T-helper 9 cell (primary cell): Measurements from ENCODE around the gene RAB31.
"Not testable (repeated sequence)": the region's sequence is repeated elsewhere in the genome, so short reads cannot be mapped to it uniquely, and the experiment has no call there.

Experiments used
- DNase-seq: peaks from one replicate; pipeline ENCODE4 v3.0.0-alpha.2; 2020

The RAB31 gene

GRCh38 chr18:9869715-9870430 is 161.8 kb downstream of the RAB31 start:
- no peak for DNase-seq

- DNase-seq = no peak
Measured at GRCh38 chr18:9870431-9871008, 162.4 kb downstream of the RAB31 start.

- DNase-seq = no peak
Measured at GRCh38 chr18:9871244-9871746, 163.2 kb downstream of the RAB31 start.

GRCh38 chr18:9872823-9873222 is 164.7 kb downstream of the RAB31 start:
- DNase-seq = no peak

GRCh38 chr18:9874728-9875127 is 166.6 kb downstream of the RAB31 start:
- no peak for DNase-seq

- DNase-seq = no peak
Measured at GRCh38 chr18:9876212-9876866, 168.2 kb downstream of the RAB31 start.

- no peak for DNase-seq
Measured at GRCh38 chr18:9876867-9877654, 169.0 kb downstream of the RAB31 start.

- DNase-seq = no peak
Measured at GRCh38 chr18:9877655-9878014, 169.5 kb downstream of the RAB31 start.

- DNase-seq = no peak
Measured at GRCh38 chr18:9878095-9878494, 170.0 kb downstream of the RAB31 start.

- no peak for DNase-seq
Measured at GRCh38 chr18:9878783-9879242, 170.7 kb downstream of the RAB31 start.

GRCh38 chr18:9884090-9884489 is 176.0 kb downstream of the RAB31 start:
- no peak for DNase-seq

- no peak for DNase-seq
Measured at GRCh38 chr18:9884532-9885140, 176.5 kb downstream of the RAB31 start.

- DNase-seq = no peak
Measured at GRCh38 chr18:9885170-9886004, 177.3 kb downstream of the RAB31 start, which contains the start of gene TXNDC2. Gene TXNDC2, plus strand, starts transcription at chr18:9885973. Its CDS starts 708 bp downstream, at chr18:9886681.

- DNase-seq = no peak
Measured at GRCh38 chr18:9886005-9886348, 177.9 kb downstream of the RAB31 start.

- DNase-seq = no peak
Measured at GRCh38 chr18:9887992-9888391, 179.9 kb downstream of the RAB31 start.

- no peak for DNase-seq
Measured at GRCh38 chr18:9890196-9890595, 182.1 kb downstream of the RAB31 start.

- no peak for DNase-seq
Measured at GRCh38 chr18:9890957-9891356, 182.9 kb downstream of the RAB31 start.

GRCh38 chr18:9891515-9891914 is 183.4 kb downstream of the RAB31 start:
- not testable (repeated sequence) for DNase-seq

GRCh38 chr18:9894454-9895068 is 186.5 kb downstream of the RAB31 start:
- no peak for DNase-seq

- no peak for DNase-seq
Measured at GRCh38 chr18:9897129-9897528, 189.0 kb downstream of the RAB31 start.

- DNase-seq = not testable (repeated sequence)
Measured at GRCh38 chr18:9897787-9898291, 189.7 kb downstream of the RAB31 start.
